Measurements from ENCODE around the gene NKX2-2. TPM values are rescaled to one million over a fixed set of nuclear protein-coding genes. Genes with fewer than 3 reads are reported as not detected.
"Not testable (repeated sequence)": the region's sequence is repeated elsewhere in the genome, so short reads cannot be mapped to it uniquely, and the experiment has no call there.

Gene NKX2-2
- total RNA-seq, 2 experiments from 2014 or later: not detected

GRCh38 chr20:21490105-21490504, 23.8 kb downstream of the NKX2-2 start:
- Mint-ChIP-seq H3K4me3 (no peak overlapping the region), H3K27ac (no peak overlapping the region), H3K4me1 (ENCODE audit: low read depth) (no peaks in the 10 kb centered on the region), H3K27me3 (peaks cover 32% of the 10 kb centered on the region), H3K9me3 (peaks cover 2% of the 10 kb centered on the region), H3K36me3 (no peaks in the 10 kb centered on the region)
- ChIA-PET CTCF (interaction anchor here (2.3 kb wide), 1 partner anchor 254 kb away, joined by 11 read pairs; no protein-coding TSS in a partner anchor), POLR2A (no interaction called here)
- intact Hi-C loops (cut with micrococcal nuclease): no loop called here
- no peak for DNase-seq

- H3K4me3 Mint-ChIP-seq; H3K27ac Mint-ChIP-seq; intact Hi-C loops (cut with micrococcal nuclease); CTCF ChIA-PET; DNase-seq; H3K9me3 Mint-ChIP-seq; H3K36me3 Mint-ChIP-seq; POLR2A ChIA-PET; H3K4me1 Mint-ChIP-seq (ENCODE audit: low read depth): not testable (repeated sequence)
- peaks cover 33% of the 10 kb centered on the region for H3K27me3 Mint-ChIP-seq
Measured at GRCh38 chr20:21480144-21480543, 33.7 kb downstream of the NKX2-2 start.

DNA sequence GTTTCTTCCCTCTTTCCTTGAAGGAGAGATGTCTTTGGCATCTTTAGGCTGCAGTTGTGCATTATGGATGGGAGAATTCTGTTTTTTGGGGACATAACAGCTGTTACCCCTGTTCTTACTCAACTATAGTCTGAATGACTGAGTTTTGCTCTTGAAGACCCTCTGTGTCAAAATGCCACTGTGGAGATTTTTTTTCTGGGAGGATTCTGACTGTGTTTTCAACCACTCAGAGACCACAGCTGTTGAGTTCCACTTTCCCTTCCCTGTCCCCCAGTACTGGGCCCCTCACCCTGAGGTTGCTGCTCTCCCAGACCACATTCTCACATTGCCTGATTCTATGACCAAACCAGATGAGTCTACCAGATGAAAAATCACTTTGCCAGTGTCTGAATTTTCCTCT, 48.1 kb downstream of the NKX2-2 start:
- ChIA-PET CTCF (interaction anchor here (1.0 kb wide), 1 partner anchor 231 kb away, joined by 3 read pairs; no protein-coding TSS in a partner anchor), POLR2A (no interaction called here)
- DNase-seq: peak; percentile 10
- H3K27me3 Mint-ChIP-seq: peaks cover 6% of the 10 kb centered on the region
- intact Hi-C loops (cut with micrococcal nuclease): no loop called here
- H3K27ac Mint-ChIP-seq: no peak overlapping the region
- peaks cover 7% of the 10 kb centered on the region for H3K9me3 Mint-ChIP-seq
- H3K36me3 Mint-ChIP-seq: peaks cover 4% of the 10 kb centered on the region
- H3K4me3 Mint-ChIP-seq: no peak overlapping the region
- no peaks in the 10 kb centered on the region for H3K4me1 Mint-ChIP-seq (ENCODE audit: low read depth)

GRCh38 chr20:21464916-21465315, 48.9 kb downstream of the NKX2-2 start:
- peaks cover 7% of the 10 kb centered on the region for H3K9me3 Mint-ChIP-seq

More at GRCh38 chr20:21464916-21465315, 48.9 kb downstream of the NKX2-2 start:
- intact Hi-C loops (cut with micrococcal nuclease): no loop called here
- Mint-ChIP-seq H3K4me1 (ENCODE audit: low read depth) (no peaks in the 10 kb centered on the region), H3K36me3 (peaks cover 4% of the 10 kb centered on the region), H3K27ac (no peak overlapping the region), H3K27me3 (peaks cover 8% of the 10 kb centered on the region), H3K4me3 (no peak overlapping the region)
- POLR2A ChIA-PET: no interaction called here
- CTCF ChIA-PET: no interaction called here
- no peak for DNase-seq

Other genes starting within 250 kb of the NKX2-2 start
- 10 to 100 TPM; 91.0 to 94.4 TPM for gene XRN2, start 210.7 kb downstream of the NKX2-2 start, total RNA-seq
- gene NKX2-4, start 116.5 kb downstream of the NKX2-2 start, total RNA-seq: not detected
- not detected for gene PAX1, start 191.6 kb upstream of the NKX2-2 start, total RNA-seq